Measurements from ENCODE around the gene TRIO.

TRIO gene

GRCh38 chr5:14296533-14297331 lies 153.6 kb downstream of the TRIO start:
- in situ Hi-C loops (cut with HindIII; ENCODE audit: low sequenced_read_pairs) = no loop called here
- H3K4me3 ChIP-seq (ENCODE audit: low read depth, low read length) = no peak overlapping the region
- TF ChIP-seq, protein P1, sequence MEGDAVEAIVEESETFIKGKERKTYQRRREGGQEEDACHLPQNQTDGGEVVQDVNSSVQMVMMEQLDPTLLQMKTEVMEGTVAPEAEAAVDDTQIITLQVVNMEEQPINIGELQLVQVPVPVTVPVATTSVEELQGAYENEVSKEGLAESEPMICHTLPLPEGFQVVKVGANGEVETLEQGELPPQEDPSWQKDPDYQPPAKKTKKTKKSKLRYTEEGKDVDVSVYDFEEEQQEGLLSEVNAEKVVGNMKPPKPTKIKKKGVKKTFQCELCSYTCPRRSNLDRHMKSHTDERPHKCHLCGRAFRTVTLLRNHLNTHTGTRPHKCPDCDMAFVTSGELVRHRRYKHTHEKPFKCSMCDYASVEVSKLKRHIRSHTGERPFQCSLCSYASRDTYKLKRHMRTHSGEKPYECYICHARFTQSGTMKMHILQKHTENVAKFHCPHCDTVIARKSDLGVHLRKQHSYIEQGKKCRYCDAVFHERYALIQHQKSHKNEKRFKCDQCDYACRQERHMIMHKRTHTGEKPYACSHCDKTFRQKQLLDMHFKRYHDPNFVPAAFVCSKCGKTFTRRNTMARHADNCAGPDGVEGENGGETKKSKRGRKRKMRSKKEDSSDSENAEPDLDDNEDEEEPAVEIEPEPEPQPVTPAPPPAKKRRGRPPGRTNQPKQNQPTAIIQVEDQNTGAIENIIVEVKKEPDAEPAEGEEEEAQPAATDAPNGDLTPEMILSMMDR (IDR thresholded peaks at IDR 0.05; ENCODE audit: low read depth, low read length, missing control alignments) = no peak

GRCh38 chr5:14297697-14298096 lies 154.6 kb downstream of the TRIO start:
- no peak overlapping the region for H3K4me3 ChIP-seq (ENCODE audit: low read depth, low read length)
- in situ Hi-C loops (cut with HindIII; ENCODE audit: low sequenced_read_pairs) = no loop called here
- TF ChIP-seq, protein P1 (IDR thresholded peaks at IDR 0.05; ENCODE audit: low read depth, low read length, missing control alignments) = no peak
- DNase-seq (ENCODE audit: low read depth) = no peak

More at GRCh38 chr5:14296533-14297331, 153.6 kb downstream of the TRIO start:
- DNase-seq (ENCODE audit: low read depth) = no peak

DNA sequence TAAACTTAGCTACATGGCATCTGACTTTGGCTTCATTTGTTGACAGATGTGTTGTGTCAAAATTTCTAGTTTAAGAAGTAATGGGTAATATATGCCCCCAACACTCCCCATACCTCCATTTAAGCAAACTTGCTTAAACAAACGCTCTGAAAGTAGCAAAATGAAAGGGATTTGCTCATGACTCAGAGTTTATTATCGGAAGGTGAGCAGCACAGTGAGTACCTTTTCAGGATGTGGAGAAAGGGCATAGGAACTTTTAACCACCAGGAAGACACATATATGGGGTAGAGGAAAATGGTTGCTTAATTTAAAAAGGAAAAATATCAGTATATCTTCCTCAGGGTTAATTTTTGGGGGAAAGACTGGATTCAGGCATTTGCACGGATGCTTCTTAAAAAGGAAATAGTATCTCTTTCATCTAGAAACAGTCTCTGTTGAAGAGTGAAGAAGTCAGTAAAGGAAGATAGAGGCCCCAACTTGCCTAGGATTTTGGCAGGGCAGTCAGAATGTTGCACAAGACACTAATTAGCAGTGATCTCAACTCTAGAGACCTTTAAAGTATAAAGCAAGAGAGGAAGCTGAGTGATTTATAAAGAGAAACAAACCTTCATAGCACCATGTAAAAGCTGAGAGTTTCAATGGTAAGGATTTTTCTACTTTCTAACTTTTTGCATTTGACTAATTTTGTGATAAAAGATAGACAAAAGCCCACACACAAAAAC lies 155.1 kb downstream of the TRIO start:
- in situ Hi-C loops (cut with HindIII; ENCODE audit: low sequenced_read_pairs) = no loop called here
- no peak for DNase-seq (ENCODE audit: low read depth)
- TF ChIP-seq, protein P1 (IDR thresholded peaks at IDR 0.05; ENCODE audit: low read depth, low read length, missing control alignments) = no peak

GRCh38 chr5:14299666-14300065 lies 156.5 kb downstream of the TRIO start:
- in situ Hi-C loops (cut with HindIII; ENCODE audit: low sequenced_read_pairs) = no loop called here
- H3K4me3 ChIP-seq (ENCODE audit: low read depth, low read length) = no peak overlapping the region
- no peak for DNase-seq (ENCODE audit: low read depth)
- TF ChIP-seq, protein P1 (IDR thresholded peaks at IDR 0.05; ENCODE audit: low read depth, low read length, missing control alignments) = no peak

More for the DNA sequence above, 155.1 kb downstream of the TRIO start:
- H3K4me3 ChIP-seq (ENCODE audit: low read depth, low read length) = no peak overlapping the region

DNA sequence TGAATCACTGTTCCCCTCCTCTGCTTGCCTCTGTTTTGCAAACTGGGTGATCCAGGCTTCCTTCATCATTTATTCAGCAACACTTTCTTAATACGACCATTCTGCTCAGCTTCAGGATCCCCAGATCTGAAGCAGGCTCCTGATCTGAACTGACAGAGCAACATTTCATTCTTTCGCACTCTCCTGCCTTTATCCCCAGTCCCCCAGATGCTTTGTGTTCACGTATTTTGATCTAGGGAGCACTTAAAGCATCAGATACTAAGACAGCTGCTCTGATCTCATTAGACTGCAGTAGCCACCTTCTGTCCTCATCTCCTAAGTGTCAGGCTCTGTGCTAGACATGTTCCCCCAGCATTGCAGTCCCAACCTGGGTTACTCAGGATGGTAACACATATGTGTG lies 158.0 kb downstream of the TRIO start:
- TF ChIP-seq, protein P1 (IDR thresholded peaks at IDR 0.05; ENCODE audit: low read depth, low read length, missing control alignments) = no peak
- no peak overlapping the region for H3K4me3 ChIP-seq (ENCODE audit: low read depth, low read length)
- in situ Hi-C loops (cut with HindIII; ENCODE audit: low sequenced_read_pairs) = no loop called here
- no peak for DNase-seq (ENCODE audit: low read depth)

GRCh38 chr5:14302330-14302729 lies 159.2 kb downstream of the TRIO start:
- no peak overlapping the region for H3K4me3 ChIP-seq (ENCODE audit: low read depth, low read length)
- TF ChIP-seq, protein P1 (IDR thresholded peaks at IDR 0.05; ENCODE audit: low read depth, low read length, missing control alignments) = no peak
- DNase-seq (ENCODE audit: low read depth) = no peak
- in situ Hi-C loops (cut with HindIII; ENCODE audit: low sequenced_read_pairs) = no loop called here

Measured in astrocyte of the cerebellum (primary cell).